NCI-H2029 treated with DMSO at 0.1 percent for 48 hours (cell line): ENCODE data around the gene SLC2A10.

ENCODE experiments used
- DNase-seq: peaks from one replicate; lab custom pipeline; 2025; lab: John Stamatoyannopoulos, UW

The SLC2A10 gene

GRCh38 chr20:46703435-46703834, 6.0 kb upstream of the SLC2A10 start:
- no peak for DNase-seq

GRCh38 chr20:46704714-46705377, 4.6 kb upstream of the SLC2A10 start:
- no peak for DNase-seq

GRCh38 chr20:46705378-46705729, 4.1 kb upstream of the SLC2A10 start:
- DNase-seq = no peak

- no peak for DNase-seq
Measured at GRCh38 chr20:46706242-46706641, 3.2 kb upstream of the SLC2A10 start.

- DNase-seq = no peak
Measured at GRCh38 chr20:46708172-46708860, 1.1 kb upstream of the SLC2A10 start.

- no peak for DNase-seq
Measured at GRCh38 chr20:46709055-46709458, 392 bp upstream of the SLC2A10 start.

- no peak for DNase-seq
Measured at GRCh38 chr20:46710153-46710913, 884 bp downstream of the SLC2A10 start.

GRCh38 chr20:46712056-46712636, 2.7 kb downstream of the SLC2A10 start:
- no peak for DNase-seq

- DNase-seq = no peak
Measured at GRCh38 chr20:46713957-46714834, 4.7 kb downstream of the SLC2A10 start.

GRCh38 chr20:46715292-46715756, 5.9 kb downstream of the SLC2A10 start:
- no peak for DNase-seq

- DNase-seq = no peak
Measured at GRCh38 chr20:46717818-46718541, 8.5 kb downstream of the SLC2A10 start.

- no peak for DNase-seq
Measured at GRCh38 chr20:46720019-46720418, 10.6 kb downstream of the SLC2A10 start.

- no peak for DNase-seq
Measured at GRCh38 chr20:46720776-46721425, 11.5 kb downstream of the SLC2A10 start.

GRCh38 chr20:46721476-46721875, 12.0 kb downstream of the SLC2A10 start:
- no peak for DNase-seq

- no peak for DNase-seq
Measured at GRCh38 chr20:46722450-46722849, 13.0 kb downstream of the SLC2A10 start.

- DNase-seq = no peak
Measured at GRCh38 chr20:46723039-46723438, 13.6 kb downstream of the SLC2A10 start.

GRCh38 chr20:46724343-46724959, 15.0 kb downstream of the SLC2A10 start:
- DNase-seq = no peak

GRCh38 chr20:46725186-46726165, 16.0 kb downstream of the SLC2A10 start:
- no peak for DNase-seq

GRCh38 chr20:46731770-46732169, 22.3 kb downstream of the SLC2A10 start:
- DNase-seq = no peak
